ENCODE data around the gene RNF144A. TPM values are rescaled to one million over a fixed set of nuclear protein-coding genes. Genes with fewer than 3 reads are reported as not detected.

RNF144A gene
- total and polyA plus RNA-seq, 8 donors = 1.4 to 71.4 (median 5.6) TPM

DNA sequence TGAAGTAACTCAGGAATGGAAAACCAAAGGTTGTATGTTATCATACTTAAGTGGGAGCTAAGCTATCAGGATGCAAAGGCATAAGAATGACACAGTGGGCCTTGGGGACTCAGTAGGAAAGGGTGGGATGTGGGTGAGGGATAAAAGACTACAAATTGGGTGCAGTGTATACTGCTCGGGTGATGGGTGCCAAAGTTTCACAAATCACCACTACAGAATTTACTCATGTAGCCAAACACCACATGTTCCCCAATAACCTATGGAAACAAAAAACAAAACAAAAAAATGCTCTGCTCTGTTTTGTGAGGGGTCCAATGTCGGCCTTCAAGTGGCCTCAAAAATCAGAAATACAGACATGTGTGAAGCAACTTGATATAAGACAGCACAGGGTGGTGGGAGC, 8.9 kb upstream of the RNF144A start:
- TF ChIP-seq, protein P1, sequence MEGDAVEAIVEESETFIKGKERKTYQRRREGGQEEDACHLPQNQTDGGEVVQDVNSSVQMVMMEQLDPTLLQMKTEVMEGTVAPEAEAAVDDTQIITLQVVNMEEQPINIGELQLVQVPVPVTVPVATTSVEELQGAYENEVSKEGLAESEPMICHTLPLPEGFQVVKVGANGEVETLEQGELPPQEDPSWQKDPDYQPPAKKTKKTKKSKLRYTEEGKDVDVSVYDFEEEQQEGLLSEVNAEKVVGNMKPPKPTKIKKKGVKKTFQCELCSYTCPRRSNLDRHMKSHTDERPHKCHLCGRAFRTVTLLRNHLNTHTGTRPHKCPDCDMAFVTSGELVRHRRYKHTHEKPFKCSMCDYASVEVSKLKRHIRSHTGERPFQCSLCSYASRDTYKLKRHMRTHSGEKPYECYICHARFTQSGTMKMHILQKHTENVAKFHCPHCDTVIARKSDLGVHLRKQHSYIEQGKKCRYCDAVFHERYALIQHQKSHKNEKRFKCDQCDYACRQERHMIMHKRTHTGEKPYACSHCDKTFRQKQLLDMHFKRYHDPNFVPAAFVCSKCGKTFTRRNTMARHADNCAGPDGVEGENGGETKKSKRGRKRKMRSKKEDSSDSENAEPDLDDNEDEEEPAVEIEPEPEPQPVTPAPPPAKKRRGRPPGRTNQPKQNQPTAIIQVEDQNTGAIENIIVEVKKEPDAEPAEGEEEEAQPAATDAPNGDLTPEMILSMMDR (IDR thresholded peaks at IDR 0.05) = no peak
- TF ChIP-seq POLR2A (IDR thresholded peaks at IDR 0.05) = no peak

DNA sequence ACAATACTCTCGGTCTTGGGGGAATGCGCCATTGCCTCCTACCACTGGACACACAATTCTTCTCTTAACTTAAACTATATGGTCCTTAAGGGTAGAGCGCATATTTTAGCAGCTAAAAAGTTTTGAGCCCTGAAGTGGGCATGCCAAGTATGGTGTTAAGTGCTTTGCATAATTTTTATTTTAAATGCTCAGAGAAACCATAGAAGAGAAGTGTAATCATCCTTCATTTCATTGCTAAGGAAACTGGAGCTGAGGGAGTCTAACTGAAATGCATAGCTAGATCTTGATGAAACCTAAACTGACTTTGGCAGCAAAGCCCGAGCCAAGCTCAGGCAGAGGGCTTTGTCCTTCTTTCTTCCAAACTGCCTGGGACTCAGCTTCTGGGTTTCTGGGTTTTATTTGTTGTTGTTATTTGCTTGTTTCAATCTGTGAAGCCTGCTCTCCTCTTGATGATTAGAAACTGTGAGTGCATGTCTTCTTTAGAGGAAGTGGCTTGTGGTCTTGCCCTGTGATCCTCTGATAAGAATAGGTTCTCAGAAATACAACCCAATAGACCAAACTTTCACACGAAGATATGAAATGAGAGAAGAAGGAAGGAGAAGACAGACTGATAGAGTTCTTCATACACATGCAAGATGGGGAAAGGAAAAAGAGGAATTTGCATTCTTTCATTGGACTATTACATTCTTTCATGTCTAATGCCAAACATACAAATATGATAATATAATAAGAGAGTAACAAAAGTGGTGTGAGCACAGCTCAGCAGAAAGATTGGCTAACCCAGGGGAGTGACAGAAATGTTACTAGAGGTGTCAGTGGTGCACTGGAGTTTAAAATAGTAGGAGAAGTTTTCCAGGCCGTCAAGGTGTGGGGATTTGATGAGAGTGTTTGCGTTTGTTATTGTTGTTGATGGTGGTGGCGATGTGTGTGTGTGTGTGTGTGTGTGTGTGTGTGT, 7.5 kb upstream of the RNF144A start:
- WGBS, 5 donors = 71 to 75% (median 74%) methylated on average over 8 of the region's 8 CpGs
- Histone ChIP-seq H3K27ac (no peak overlapping the region), H3K9me3 (no peaks in the 10 kb centered on the region), H3K4me3 (no peak overlapping the region), H3K27me3 (no peaks in the 10 kb centered on the region), H3K4me1 (no peaks in the 10 kb centered on the region), H3K36me3 (no peaks in the 10 kb centered on the region)
- TF ChIP-seq, protein P1 (IDR thresholded peaks at IDR 0.05) = no peak
- TF ChIP-seq EP300 (IDR thresholded peaks at IDR 0.05) (no peak), POLR2AphosphoS5 (IDR thresholded peaks at IDR 0.05) (no peak), POLR2A (IDR thresholded peaks at IDR 0.05) (no peak)
- DNase-seq = no peak
- intact Hi-C loops (cut with DNase I; ENCODE audit: low total_unique reads) = loop anchor here (5.0 kb wide), 1 partner anchor 138 kb away; no protein-coding TSS in a partner anchor

More for the DNA sequence above, 8.9 kb upstream of the RNF144A start:
- no peaks in the 10 kb centered on the region for H3K9me3 ChIP-seq
- WGBS, 5 donors = 63 to 92% (median 89%) methylated on average over 2 of the region's 2 CpGs
- no peaks in the 10 kb centered on the region for H3K4me1 ChIP-seq
- DNase-seq = no peak
- no peaks in the 10 kb centered on the region for H3K36me3 ChIP-seq
- no peak overlapping the region for H3K4me3 ChIP-seq
- no peaks in the 10 kb centered on the region for H3K27me3 ChIP-seq
- intact Hi-C loops (cut with DNase I; ENCODE audit: low total_unique reads) = no loop called here
- no peak overlapping the region for H3K27ac ChIP-seq

DNA sequence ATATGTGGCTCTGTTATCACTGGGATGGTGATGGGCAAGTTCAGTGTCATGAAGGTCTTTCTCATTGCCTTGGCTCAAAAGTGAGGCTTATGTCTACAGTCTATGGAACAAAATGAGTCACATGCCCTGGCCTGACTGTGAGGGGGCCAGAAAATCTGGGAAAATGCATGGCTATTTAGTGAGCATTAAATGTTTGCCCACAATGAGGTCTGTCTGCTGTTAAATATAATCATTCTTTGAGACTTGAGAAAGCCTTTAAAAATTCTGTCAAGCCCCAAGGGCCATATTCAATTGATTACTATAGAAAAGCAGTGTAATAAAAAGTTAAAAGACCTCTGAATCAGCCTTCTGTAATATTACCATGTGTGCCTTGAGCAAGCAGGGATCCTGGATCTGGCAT, 5.5 kb upstream of the RNF144A start:
- no peaks in the 10 kb centered on the region for H3K36me3 ChIP-seq
- H3K27me3 ChIP-seq = no peaks in the 10 kb centered on the region
- TF ChIP-seq EP300 (IDR thresholded peaks at IDR 0.05) (no peak), POLR2A (IDR thresholded peaks at IDR 0.05) (no peak), POLR2AphosphoS5 (IDR thresholded peaks at IDR 0.05) (no peak)
- TF ChIP-seq, protein P1 (IDR thresholded peaks at IDR 0.05) = no peak
- H3K9me3 ChIP-seq = no peaks in the 10 kb centered on the region
- no peak overlapping the region for H3K27ac ChIP-seq
- H3K4me1 ChIP-seq = peaks cover 0 to 2% (median under 1%) of the 10 kb centered on the region in 4 donors
- intact Hi-C loops (cut with DNase I; ENCODE audit: low total_unique reads) = loop anchor here (5.0 kb wide), 1 partner anchor 136 kb away; no protein-coding TSS in a partner anchor
- H3K4me3 ChIP-seq = no peak overlapping the region
- DNase-seq = no peak

DNA sequence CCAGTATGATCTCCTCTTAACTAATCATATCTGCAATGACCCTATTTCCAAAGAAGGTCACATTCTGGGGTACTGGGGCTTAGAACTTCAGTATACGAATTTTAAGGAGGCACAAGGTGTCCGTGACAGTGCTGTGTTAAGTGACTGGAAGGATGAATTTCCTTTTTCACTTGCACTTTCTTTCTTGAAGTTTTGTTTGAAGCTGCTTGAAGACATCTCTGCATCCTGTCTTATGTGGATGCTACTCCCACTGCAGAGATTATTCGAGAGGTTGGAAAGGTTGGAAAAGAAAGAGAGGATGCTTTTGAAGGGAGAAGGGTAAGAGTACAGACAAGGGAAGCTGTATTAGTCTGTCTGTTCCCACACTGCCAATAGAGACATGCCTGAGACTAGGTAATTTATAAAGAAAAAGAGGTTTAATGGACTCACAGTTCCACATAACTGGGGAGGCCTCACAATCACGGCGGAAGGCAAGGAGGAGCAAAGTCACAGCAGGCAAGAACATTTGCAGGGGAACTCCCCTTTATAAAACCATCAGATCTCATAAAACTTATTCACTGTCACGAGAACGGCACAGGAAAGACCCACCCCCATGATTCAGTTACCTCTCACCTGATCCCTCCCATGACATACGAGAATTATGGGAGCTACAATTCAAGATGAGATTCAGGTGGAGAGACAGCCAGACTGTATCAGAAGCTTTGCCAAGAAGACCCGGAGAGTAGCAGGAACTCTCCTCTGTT, 3.6 kb upstream of the RNF144A start:
- H3K27me3 ChIP-seq = peaks cover 0 to 4% (median 0%) of the 10 kb centered on the region in 3 donors
- no peak overlapping the region for H3K27ac ChIP-seq
- H3K4me1 ChIP-seq = peaks cover 4 to 15% (median 6%) of the 10 kb centered on the region in 4 donors
- DNase-seq = no peak
- TF ChIP-seq EP300 (IDR thresholded peaks at IDR 0.05) (no peak), POLR2A (IDR thresholded peaks at IDR 0.05) (no peak), POLR2AphosphoS5 (IDR thresholded peaks at IDR 0.05) (no peak)
- TF ChIP-seq, protein P1 (IDR thresholded peaks at IDR 0.05) = no peak
- 85 to 93% (median 88%) methylated on average over 9 of the region's 9 CpGs for WGBS, 5 donors
- intact Hi-C loops (cut with DNase I; ENCODE audit: low total_unique reads) = loop anchor here (5.0 kb wide), 1 partner anchor 134 kb away; no protein-coding TSS in a partner anchor
- no peaks in the 10 kb centered on the region for H3K36me3 ChIP-seq
- H3K9me3 ChIP-seq = no peaks in the 10 kb centered on the region
- H3K4me3 ChIP-seq = no peak overlapping the region

All from stomach (tissue), 9 donors.